Raji (cell line): ENCODE results near the gene MGMT.

ENCODE experiments used
- POLR2A ChIP-seq: IDR thresholded peaks from 2 replicates; pipeline ENCODE4 v1.6.1; 2011; ENCODE audit warnings: low read depth, low read length, control low read depth; ENCODE audit not compliant: insufficient read depth

The MGMT gene

GRCh38 chr10:129744134-129745111, 277.4 kb downstream of the MGMT start:
- no peak for TF ChIP-seq POLR2A

DNA sequence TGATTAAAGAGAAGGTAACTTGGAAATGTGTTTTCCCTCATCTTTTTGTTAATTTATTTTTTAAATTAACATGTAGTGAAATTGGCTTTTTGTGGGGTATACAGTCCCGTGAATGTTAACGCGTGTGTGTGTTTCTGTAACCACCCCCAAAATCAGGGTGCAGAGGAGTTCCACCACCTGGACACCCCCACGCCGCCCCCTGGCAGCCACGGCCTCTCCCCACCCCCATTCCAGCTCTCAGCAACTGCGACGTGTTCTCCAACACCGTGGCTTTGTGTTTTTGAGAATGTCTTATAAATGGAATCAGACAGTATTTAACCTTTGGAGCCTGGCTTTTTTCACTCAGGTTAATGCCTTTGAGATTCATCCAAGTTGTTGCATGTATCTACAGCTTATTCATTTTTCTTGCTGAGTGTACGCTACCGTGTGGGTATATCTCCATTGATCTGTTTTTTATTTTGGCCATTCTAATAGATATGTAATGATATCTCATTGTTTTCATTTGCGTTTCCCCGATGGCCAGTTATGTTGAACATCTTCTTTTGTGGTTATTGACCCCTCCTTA, 278.2 kb downstream of the MGMT start:
- no peak for TF ChIP-seq POLR2A

GRCh38 chr10:129754211-129755050, 287.4 kb downstream of the MGMT start:
- TF ChIP-seq POLR2A, result no peak

GRCh38 chr10:129755158-129755591, 288.1 kb downstream of the MGMT start:
- TF ChIP-seq POLR2A, result no peak

- no peak for TF ChIP-seq POLR2A
Observed at GRCh38 chr10:129755621-129756020, 288.6 kb downstream of the MGMT start.

DNA sequence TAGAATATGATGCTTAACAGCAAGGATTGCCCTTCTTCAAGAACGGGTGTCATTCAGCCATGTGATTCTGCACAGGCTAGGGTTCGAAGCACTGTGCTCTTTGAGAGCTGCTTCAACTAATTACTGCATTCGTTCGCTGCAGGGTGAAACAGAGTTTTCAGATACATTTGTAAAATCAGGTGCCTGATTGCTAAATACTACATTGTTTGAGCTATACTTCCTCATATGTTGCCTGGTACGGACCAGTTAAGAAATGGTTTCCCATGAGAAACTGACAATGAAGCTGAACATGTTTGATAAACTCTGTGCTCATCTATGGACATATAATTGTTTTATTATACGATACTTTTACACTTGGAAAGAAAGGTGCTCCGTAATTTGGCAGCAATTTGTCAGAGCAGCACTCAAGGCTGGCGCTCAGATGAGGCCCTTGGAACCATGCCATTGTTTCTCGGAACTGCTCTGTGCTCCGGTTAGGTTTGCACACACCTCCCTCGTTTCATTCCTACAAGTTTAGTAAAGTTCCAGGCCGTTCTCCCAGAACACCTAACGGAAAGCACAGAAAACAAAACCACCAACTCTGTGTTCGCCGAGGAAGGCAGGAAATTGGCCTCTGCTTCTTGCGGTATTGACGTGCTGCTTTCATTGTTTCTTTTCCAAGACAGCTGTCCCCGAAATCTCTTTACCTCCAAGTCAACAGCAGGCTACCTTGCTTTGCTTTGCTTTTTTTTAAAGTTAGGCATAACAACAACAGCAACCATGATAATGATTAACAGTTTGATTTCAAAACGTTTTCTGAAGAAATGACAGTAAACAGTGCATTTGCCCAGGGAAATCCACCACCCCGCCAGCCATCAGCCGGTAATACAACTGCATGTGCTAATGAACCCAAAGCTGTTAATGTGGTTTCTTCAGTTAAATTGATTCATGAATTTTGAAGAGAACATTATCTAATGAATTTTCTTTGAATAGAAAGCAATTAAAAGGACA, 290.2 kb downstream of the MGMT start:
- TF ChIP-seq POLR2A, result no peak

DNA sequence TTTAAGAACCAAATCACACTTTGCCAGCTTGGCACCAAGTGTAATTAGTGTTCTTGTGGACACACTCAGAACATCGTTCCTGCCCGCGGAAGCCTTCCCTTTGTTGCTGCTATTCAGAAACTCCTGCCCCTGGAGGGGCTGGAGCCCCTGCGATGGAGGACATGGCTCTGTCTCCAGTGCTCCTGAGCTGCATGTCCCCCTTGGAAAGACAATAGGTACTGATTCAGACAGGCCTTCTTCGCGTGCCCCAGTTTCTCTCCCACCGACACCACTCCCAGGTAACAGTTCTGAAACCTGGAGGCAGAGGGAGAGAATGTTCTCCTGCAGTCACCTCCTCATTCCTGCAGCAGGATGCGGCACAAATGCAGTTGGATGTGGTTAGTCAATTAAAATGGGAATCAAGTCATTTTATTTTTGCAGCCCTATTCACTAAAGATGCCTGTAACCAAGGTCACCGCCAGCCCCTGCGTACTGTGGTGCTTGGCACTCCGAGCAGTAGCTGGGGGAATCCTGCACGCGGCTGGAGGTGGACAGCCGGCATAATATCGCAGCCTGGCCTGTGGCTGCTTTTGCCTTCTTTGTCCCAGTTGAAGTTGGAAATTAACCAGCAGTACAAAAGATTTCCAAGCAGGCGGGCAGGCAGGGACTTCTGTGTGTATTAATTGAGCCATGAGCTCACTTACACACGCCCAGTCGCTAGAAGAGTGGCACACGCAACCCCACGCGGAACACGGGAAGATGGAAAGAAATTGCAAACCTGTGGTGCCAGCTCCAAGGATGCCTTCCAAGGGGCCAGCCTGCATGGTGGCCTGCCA, 291.4 kb downstream of the MGMT start:
- TF ChIP-seq POLR2A, result no peak

DNA sequence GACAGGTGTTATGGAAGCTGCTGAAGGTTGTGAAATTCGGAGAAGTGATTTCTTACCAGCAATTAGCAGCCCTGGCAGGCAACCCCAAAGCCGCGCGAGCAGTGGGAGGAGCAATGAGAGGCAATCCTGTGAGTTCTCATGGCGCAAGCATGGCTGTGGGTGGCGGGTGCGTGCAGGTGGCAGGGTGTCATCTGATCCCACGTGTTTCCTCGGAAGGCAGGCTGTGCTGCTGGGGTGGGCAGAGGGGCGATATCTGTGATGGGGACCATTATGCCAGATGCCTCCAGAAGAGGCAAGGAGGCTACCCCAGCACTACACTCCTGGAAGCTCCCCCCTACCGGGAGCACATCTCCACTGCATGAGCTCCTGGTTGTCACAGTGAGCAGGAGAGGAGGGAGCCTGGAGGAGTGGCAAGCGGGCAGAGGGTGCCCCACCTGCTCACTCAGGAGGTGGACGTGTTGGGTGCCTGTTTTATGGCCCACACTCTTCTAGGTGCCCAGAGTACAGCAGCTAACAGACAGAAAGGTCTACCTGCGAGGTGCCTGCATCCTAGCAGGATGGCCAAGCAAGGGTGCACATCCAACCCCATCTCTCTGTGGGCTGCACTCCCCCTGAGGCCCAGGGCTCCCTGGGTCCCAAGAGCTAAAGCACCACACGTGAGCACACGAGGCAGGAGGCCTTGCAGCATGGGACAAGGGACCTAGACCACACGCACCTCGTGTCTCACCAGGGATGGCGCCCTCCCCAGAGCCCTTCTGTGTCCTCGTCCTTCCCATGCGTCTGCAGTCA, 292.4 kb downstream of the MGMT start:
- no peak for TF ChIP-seq POLR2A

DNA sequence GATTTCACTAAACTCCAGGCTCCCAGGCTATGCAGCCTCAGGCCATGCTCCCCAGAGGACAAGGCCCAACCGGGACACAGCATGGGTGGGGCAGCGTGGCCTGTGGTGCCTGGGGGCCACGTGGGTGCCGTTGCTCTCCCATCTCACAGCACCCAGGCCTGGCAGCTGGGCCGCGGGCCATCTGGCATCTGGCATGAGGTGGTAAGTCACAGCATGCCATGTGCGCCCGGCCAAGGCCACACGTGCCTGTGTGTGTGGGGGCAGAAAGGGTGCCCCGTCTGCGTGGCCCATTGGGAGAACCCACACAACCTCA, 292.9 kb downstream of the MGMT start:
- no peak for TF ChIP-seq POLR2A

DNA sequence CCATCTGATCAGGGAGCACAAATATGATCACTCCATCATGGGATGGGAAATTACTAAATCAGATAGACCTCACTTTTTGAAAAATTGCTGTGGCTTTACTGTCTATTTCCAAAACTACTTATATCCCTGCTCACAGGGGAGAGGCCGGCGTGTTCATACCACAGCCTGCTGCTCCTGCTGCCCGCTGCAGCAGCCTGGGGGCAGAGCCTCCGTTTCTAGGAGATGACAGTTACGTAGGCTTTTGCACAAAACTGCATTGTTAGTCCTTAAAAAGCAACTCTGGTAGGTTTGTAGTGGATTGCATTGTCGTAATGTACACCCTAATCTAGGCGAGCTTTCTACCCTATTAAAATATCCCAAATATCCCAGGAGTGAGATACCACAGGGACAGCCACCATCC, 293.4 kb downstream of the MGMT start:
- no peak for TF ChIP-seq POLR2A

DNA sequence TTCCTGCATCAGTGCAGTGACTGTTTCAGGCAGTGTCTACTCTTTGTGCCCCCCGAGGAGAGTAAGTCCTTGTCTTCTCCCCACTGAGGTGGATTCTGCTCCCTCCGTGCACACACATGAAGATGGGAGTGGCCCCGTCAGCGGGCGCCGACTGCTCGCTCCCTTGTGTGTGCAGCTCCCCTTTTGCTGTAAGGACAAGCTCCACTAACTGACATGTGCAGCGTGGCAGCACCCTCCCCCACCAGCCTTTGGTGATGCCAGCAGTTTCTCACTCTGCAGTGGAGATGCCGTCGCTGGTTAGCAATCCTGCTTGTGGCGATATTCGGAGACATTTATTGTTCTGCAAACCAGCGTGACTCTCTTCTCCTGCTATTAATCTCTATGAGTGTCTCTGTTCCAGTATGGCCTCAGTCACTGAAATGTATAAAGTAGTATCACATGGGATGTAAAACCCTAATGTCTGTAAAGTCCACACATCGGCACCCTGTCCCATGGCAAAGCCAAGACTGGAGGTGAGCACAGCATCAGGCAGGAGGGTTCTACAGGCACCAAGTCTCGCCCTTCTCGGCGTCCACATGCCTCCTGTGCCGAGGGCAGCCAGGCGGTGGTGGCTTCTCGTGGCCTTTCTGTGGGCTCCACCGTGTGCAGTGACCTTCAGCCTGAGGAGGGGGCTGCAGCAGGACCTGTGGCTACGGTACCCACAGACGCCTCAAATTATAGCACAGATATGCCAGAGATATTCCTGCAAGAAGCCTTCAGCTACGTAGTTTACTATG, 294.3 kb downstream of the MGMT start:
- no peak for TF ChIP-seq POLR2A
